Activated CD4-positive, alpha-beta T cell treated with anti-CD3 and anti-CD28 coated beads for 36 hours (primary cell): ENCODE measurements around the gene IL1RAPL1. TPM values are rescaled to one million over a fixed set of nuclear protein-coding genes. Genes with fewer than 3 reads are reported as not detected.

ENCODE experiments used
- ATAC-seq: fragments of 200-7000 bp; cut with Tn5 transposase; one replicate; pipeline ENCODE4 v1.10.0; 2021; ENCODE audit warnings: mild to moderate bottlenecking, moderate library complexity
- CTCF ChIA-PET: fragments of 350-600 bp; sonication (Branson Sonifier 250); formaldehyde crosslinking; loops from one replicate; lab custom pipeline; 2021; ENCODE audit warnings: antibody characterized with exemption; lab: Charles Lee
- POLR2A ChIA-PET: fragments of 350-600 bp; sonication (Branson Sonifier 250); formaldehyde crosslinking; loops from one replicate; lab custom pipeline; 2021; ENCODE audit warnings: antibody characterized with exemption, inconsistent platforms; lab: Charles Lee
- DNase-seq: peaks from one replicate; pipeline ENCODE4 v3.0.0-alpha.2; 2020
- H3K27ac Mint-ChIP-seq: one replicate; pipeline ENCODE4 v1.8.0; 2021; ENCODE audit warnings: mixed read lengths
- H3K27me3 Mint-ChIP-seq: one replicate; pipeline ENCODE4 v1.8.0; 2021; ENCODE audit warnings: mixed read lengths
- H3K36me3 Mint-ChIP-seq: one replicate; pipeline ENCODE4 v1.8.0; 2021; ENCODE audit warnings: low read depth, mixed read lengths
- H3K4me1 Mint-ChIP-seq: one replicate; pipeline ENCODE4 v1.8.0; 2021; ENCODE audit warnings: mixed read lengths
- H3K4me3 Mint-ChIP-seq: one replicate; pipeline ENCODE4 v1.8.0; 2021; ENCODE audit warnings: mild to moderate bottlenecking, moderate library complexity, mixed read lengths
- H3K9me3 Mint-ChIP-seq: one replicate; pipeline ENCODE4 v1.8.0; 2021; ENCODE audit warnings: low read depth, mixed read lengths
- intact Hi-C, 2 experiments: fragments of 100-400 bp; cut with DNase I in 1 of 2; cut with micrococcal nuclease in 1 of 2; formaldehyde crosslinking; loops; one replicate each; pipeline versions ENCODE4 v1.14.2 to v1.15.1; 2022 to 2024; cut with DNase I, micrococcal nuclease
- total RNA-seq, 2 experiments: library from RNA; stranded (reverse); gene quantifications; one replicate each; pipeline ENCODE4 v1.2.3, GENCODE V29; 2021

Gene IL1RAPL1
- total RNA-seq, 2 experiments from 2014 or later: not detected

GRCh38 chrX:29241809-29242208 is 654.6 kb downstream of the IL1RAPL1 start:
- intact Hi-C loops: no loop called here
- H3K4me3 Mint-ChIP-seq: no peak overlapping the region
- ATAC-seq (no peak), DNase-seq (no peak)
- no peaks in the 10 kb centered on the region for H3K4me1 Mint-ChIP-seq
- no peaks in the 10 kb centered on the region for H3K27me3 Mint-ChIP-seq
- H3K9me3 Mint-ChIP-seq: no peaks in the 10 kb centered on the region
- no peak overlapping the region for H3K27ac Mint-ChIP-seq
- no peaks in the 10 kb centered on the region for H3K36me3 Mint-ChIP-seq
- ChIA-PET CTCF (no interaction called here), POLR2A (no interaction called here)

GRCh38 chrX:29242856-29243255 is 655.6 kb downstream of the IL1RAPL1 start:
- ATAC-seq: no peak
- POLR2A ChIA-PET: no interaction called here
- intact Hi-C loops: no loop called here
- Mint-ChIP-seq H3K27ac (no peak overlapping the region), H3K27me3 (no peaks in the 10 kb centered on the region), H3K9me3 (no peaks in the 10 kb centered on the region), H3K4me3 (no peak overlapping the region), H3K4me1 (no peaks in the 10 kb centered on the region), H3K36me3 (no peaks in the 10 kb centered on the region)
- CTCF ChIA-PET: no interaction called here
- DNase-seq: no peak

GRCh38 chrX:29243942-29244341 is 656.7 kb downstream of the IL1RAPL1 start:
- Mint-ChIP-seq H3K4me3 (no peak overlapping the region), H3K27me3 (no peaks in the 10 kb centered on the region), H3K4me1 (no peaks in the 10 kb centered on the region), H3K27ac (no peak overlapping the region), H3K9me3 (no peaks in the 10 kb centered on the region), H3K36me3 (no peaks in the 10 kb centered on the region)
- ATAC-seq (no peak), DNase-seq (no peak)
- ChIA-PET CTCF (no interaction called here), POLR2A (no interaction called here)
- intact Hi-C loops: no loop called here

- intact Hi-C loops: no loop called here
- ChIA-PET POLR2A (no interaction called here), CTCF (interaction anchor here (0.6 kb wide), 1 partner anchor 1650 kb away, joined by 3 read pairs; no protein-coding TSS in a partner anchor)
- no peak for ATAC-seq
- Mint-ChIP-seq H3K27ac (no peak overlapping the region), H3K9me3 (no peaks in the 10 kb centered on the region), H3K27me3 (no peaks in the 10 kb centered on the region), H3K4me1 (no peaks in the 10 kb centered on the region), H3K36me3 (no peaks in the 10 kb centered on the region), H3K4me3 (no peak overlapping the region)
- DNase-seq: no peak
Observed at GRCh38 chrX:29254515-29254914, 667.3 kb downstream of the IL1RAPL1 start.

- Mint-ChIP-seq H3K27ac (no peak overlapping the region), H3K9me3 (no peaks in the 10 kb centered on the region), H3K4me3 (no peak overlapping the region), H3K36me3 (no peaks in the 10 kb centered on the region), H3K27me3 (no peaks in the 10 kb centered on the region), H3K4me1 (no peaks in the 10 kb centered on the region)
- ATAC-seq: no peak
- POLR2A ChIA-PET: no interaction called here
- intact Hi-C loops: no loop called here
- CTCF ChIA-PET: no interaction called here
- DNase-seq: no peak
Observed at GRCh38 chrX:29257521-29257920, 670.3 kb downstream of the IL1RAPL1 start.

- intact Hi-C loops: no loop called here
- no peak for DNase-seq
- no peaks in the 10 kb centered on the region for H3K36me3 Mint-ChIP-seq
- H3K9me3 Mint-ChIP-seq: peaks cover 2% of the 10 kb centered on the region
- no peak overlapping the region for H3K27ac Mint-ChIP-seq
- ChIA-PET POLR2A (no interaction called here), CTCF (no interaction called here)
- H3K27me3 Mint-ChIP-seq: no peaks in the 10 kb centered on the region
- ATAC-seq: no peak
- no peaks in the 10 kb centered on the region for H3K4me1 Mint-ChIP-seq
- no peak overlapping the region for H3K4me3 Mint-ChIP-seq
Observed at GRCh38 chrX:29269390-29269789, 682.1 kb downstream of the IL1RAPL1 start.

- no peak overlapping the region for H3K4me3 Mint-ChIP-seq
- H3K9me3 Mint-ChIP-seq: peaks cover 7% of the 10 kb centered on the region
- ChIA-PET POLR2A (no interaction called here), CTCF (no interaction called here)
- H3K27me3 Mint-ChIP-seq: no peaks in the 10 kb centered on the region
- no peak for DNase-seq
- no peak for ATAC-seq
- intact Hi-C loops: no loop called here
- no peaks in the 10 kb centered on the region for H3K36me3 Mint-ChIP-seq
- no peaks in the 10 kb centered on the region for H3K4me1 Mint-ChIP-seq
- no peak overlapping the region for H3K27ac Mint-ChIP-seq
Observed at GRCh38 chrX:29274517-29274916, 687.3 kb downstream of the IL1RAPL1 start.

- ChIA-PET POLR2A (no interaction called here), CTCF (no interaction called here)
- no peak overlapping the region for H3K4me3 Mint-ChIP-seq
- no peaks in the 10 kb centered on the region for H3K36me3 Mint-ChIP-seq
- no peak overlapping the region for H3K27ac Mint-ChIP-seq
- H3K27me3 Mint-ChIP-seq: no peaks in the 10 kb centered on the region
- intact Hi-C loops: no loop called here
- H3K4me1 Mint-ChIP-seq: no peaks in the 10 kb centered on the region
- H3K9me3 Mint-ChIP-seq: peaks cover 7% of the 10 kb centered on the region
- DNase-seq (no peak), ATAC-seq (no peak)
Observed at GRCh38 chrX:29275928-29276327, 688.7 kb downstream of the IL1RAPL1 start.

- ATAC-seq (no peak), DNase-seq (no peak)
- Mint-ChIP-seq H3K27ac (no peak overlapping the region), H3K9me3 (peaks cover 3% of the 10 kb centered on the region), H3K4me1 (no peaks in the 10 kb centered on the region), H3K4me3 (no peak overlapping the region), H3K27me3 (no peaks in the 10 kb centered on the region), H3K36me3 (no peaks in the 10 kb centered on the region)
- POLR2A ChIA-PET: no interaction called here
- intact Hi-C loops: no loop called here
- CTCF ChIA-PET: no interaction called here
Observed at GRCh38 chrX:29281078-29281742, 694.0 kb downstream of the IL1RAPL1 start.

GRCh38 chrX:29285664-29286063 is 698.4 kb downstream of the IL1RAPL1 start:
- no peak for DNase-seq
- intact Hi-C loops: no loop called here
- no peak overlapping the region for H3K4me3 Mint-ChIP-seq
- ChIA-PET CTCF (no interaction called here), POLR2A (no interaction called here)
- H3K9me3 Mint-ChIP-seq: peaks cover 2% of the 10 kb centered on the region
- no peak for ATAC-seq
- no peaks in the 10 kb centered on the region for H3K36me3 Mint-ChIP-seq
- H3K27me3 Mint-ChIP-seq: no peaks in the 10 kb centered on the region
- H3K27ac Mint-ChIP-seq: no peak overlapping the region
- H3K4me1 Mint-ChIP-seq: no peaks in the 10 kb centered on the region

GRCh38 chrX:29295987-29296680 is 708.9 kb downstream of the IL1RAPL1 start:
- ATAC-seq (no peak), DNase-seq (no peak)
- Mint-ChIP-seq H3K36me3 (no peaks in the 10 kb centered on the region), H3K27ac (no peak overlapping the region), H3K9me3 (peaks cover 2% of the 10 kb centered on the region), H3K4me3 (no peak overlapping the region), H3K4me1 (no peaks in the 10 kb centered on the region), H3K27me3 (no peaks in the 10 kb centered on the region)
- intact Hi-C loops: no loop called here
- ChIA-PET CTCF (no interaction called here), POLR2A (no interaction called here)

GRCh38 chrX:29297171-29297800 is 710.0 kb downstream of the IL1RAPL1 start:
- Mint-ChIP-seq H3K9me3 (peaks cover 4% of the 10 kb centered on the region), H3K27ac (no peak overlapping the region), H3K4me1 (no peaks in the 10 kb centered on the region), H3K4me3 (no peak overlapping the region), H3K36me3 (no peaks in the 10 kb centered on the region), H3K27me3 (no peaks in the 10 kb centered on the region)
- ChIA-PET POLR2A (no interaction called here), CTCF (no interaction called here)
- ATAC-seq (no peak), DNase-seq (no peak)
- intact Hi-C loops: no loop called here
